Sigmoid colon (tissue), 3 donors: Measurements from ENCODE around the gene MVB12B.

Experiments
- CTCF ChIP-seq, 4 experiments: fragments of 450-650 bp in 3 of 4; fragments of 200-600 bp in 1 of 4; IDR thresholded peaks; one replicate each; pipeline ENCODE4 v1.5.1; 2016 to 2019; ENCODE audit warnings: antibody characterized with exemption in 4 of 4, mild to moderate bottlenecking in 3 of 4, moderate library complexity in 2 of 4
- POLR2A ChIP-seq, 2 donors: fragments of 450-650 bp; IDR thresholded peaks; one replicate each; pipeline ENCODE4 v1.6.1; 2016; ENCODE audit warnings: antibody characterized with exemption in 2 of 2, mild to moderate bottlenecking in 2 of 2, moderate library complexity in 2 of 2

GRCh38 chr9:126293522-126293889, 33.1 kb upstream of the MVB12B start:
- TF ChIP-seq POLR2A (IDR thresholded peaks at IDR 0.05) (no peak), CTCF (IDR thresholded peaks at IDR 0.05) (no peak)
